ENCODE results near the gene ZNF618.

DNA sequence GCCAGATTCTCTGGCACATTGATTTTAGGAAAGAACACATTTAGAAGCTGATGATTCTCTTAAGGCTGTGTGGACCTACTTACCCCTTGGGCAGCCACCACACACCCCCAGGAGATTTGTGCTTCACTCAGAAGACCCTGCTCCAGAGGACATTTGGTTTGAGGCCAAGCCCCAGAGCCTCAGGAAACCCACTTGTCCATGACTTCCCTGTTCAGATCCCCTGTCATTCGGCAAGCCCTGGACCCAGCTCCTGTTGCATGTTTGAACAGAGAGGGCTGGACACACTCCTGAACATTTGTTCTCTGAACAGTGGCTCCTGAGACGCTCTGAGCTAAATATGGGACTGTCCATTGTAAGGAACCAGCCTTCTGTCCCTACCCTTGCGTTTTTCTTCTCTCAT, 119.9 kb downstream of the ZNF618 start:
- TF ChIP-seq EZH2phosphoT487 (IDR thresholded peaks at IDR 0.05; ENCODE audit: insufficient read depth, low read depth) (no peak), EZH2 (IDR thresholded peaks at IDR 0.05; ENCODE audit: insufficient read depth, poor library complexity, severe bottlenecking) (no peak)
